Testis (tissue), 3 donors: ENCODE measurements around the gene TRAPPC3. TPM values are rescaled to one million over a fixed set of nuclear protein-coding genes. Genes with fewer than 3 reads are reported as not detected.

Experiments
- DNase-seq: peaks from one replicate; pipeline ENCODE4 v3.0.0-alpha.2; 2019
- H3K27ac ChIP-seq, 2 donors: fragments of 200-600 bp; sonication (generic); one replicate each; pipeline ENCODE4 v1.5.1; 2019
- H3K27me3 ChIP-seq: fragments of 200-600 bp; sonication (generic); one replicate; pipeline ENCODE4 v1.5.1; 2019
- H3K36me3 ChIP-seq: fragments of 200-600 bp; sonication (generic); one replicate; pipeline ENCODE4 v1.5.1; 2017; ENCODE audit warnings: low read depth; ENCODE audit errors: missing control alignments
- H3K4me1 ChIP-seq: fragments of 200-600 bp; sonication (generic); one replicate; pipeline ENCODE4 v1.5.1; 2019
- H3K4me3 ChIP-seq, 2 donors: fragments of 200-600 bp; sonication (generic); one replicate each; pipeline ENCODE4 v1.5.1; 2017 to 2019
- H3K9me3 ChIP-seq: fragments of 200-600 bp; sonication (generic); one replicate; pipeline ENCODE4 v1.5.1; 2017
- CTCF ChIP-seq, 3 experiments: fragments of 450-650 bp in 2 of 3; fragments of 200-600 bp in 1 of 3; sonication (generic) in 1 of 3; IDR thresholded peaks; one replicate each; pipeline ENCODE4 v1.5.1; 2016 to 2019; ENCODE audit warnings: antibody characterized with exemption in 3 of 3, mild to moderate bottlenecking in 2 of 3, moderate library complexity in 1 of 3
- POLR2A ChIP-seq: fragments of 450-650 bp; IDR thresholded peaks from one replicate; pipeline ENCODE4 v1.6.1; 2017; ENCODE audit warnings: antibody characterized with exemption, mild to moderate bottlenecking, moderate library complexity
- WGBS, 2 donors: methylation state at CpG; one replicate each; pipeline ENCODE4 v1.1.5; 2018; 5-methylcytosine and 5-hydroxymethylcytosine counted together
- intact Hi-C: fragments of 100-400 bp; cut with DNase I; formaldehyde crosslinking; loops from one replicate; pipeline ENCODE4 v1.15.1; 2023; ENCODE audit warnings: low total_unique reads
- polyA plus RNA-seq: library from polyadenylated mRNA; stranded (reverse); fragments of 350-450 nt; fragmentation: Illumina TruSeq; extraction: RNeasy Lipid Tissue Mini Kit (QIAGEN cat#74804); gene quantifications from one replicate; pipeline ENCODE4 v1.2.3, GENCODE V29; 2014; ENCODE audit warnings: low read depth, low replicate concordance; ENCODE audit not compliant: insufficient read depth
- total RNA-seq, 2 donors: library from RNA; depleted of rRNA; stranded (reverse); fragments of >200 nt; gene quantifications; one replicate each; pipeline ENCODE4 v1.2.3, GENCODE V29; 2016

TRAPPC3 gene
- total and polyA plus RNA-seq, 3 donors from 2014 or later: 109 to 146 (median 111) TPM

GRCh38 chr1:36125129-36125991 is 23.9 kb downstream of the TRAPPC3 start, which contains the start of gene COL8A2:
Gene COL8A2 (minus strand): TSS chr1:36125222. CDS start chr1:36100242, 24,980 bp downstream.
- intact Hi-C loops: no loop called here
- Histone ChIP-seq H3K4me1 (peaks cover 4% of the 10 kb centered on the region), H3K36me3 (no peaks in the 10 kb centered on the region), H3K27ac (no peak within 1 kb of the TSS), H3K9me3 (no peaks in the 10 kb centered on the region), H3K27me3 (no peaks in the 10 kb centered on the region), H3K4me3 (peak within 1 kb of the TSS; percentile 16 to 56)
- DNase-seq: peak; percentile 35
- 4 to 15% methylated on average over 10 to 51 of the region's 77 CpGs for WGBS, 2 donors
- TF ChIP-seq CTCF (IDR thresholded peaks at IDR 0.05): no peak
- no peak for TF ChIP-seq POLR2A

- intact Hi-C loops: no loop called here
- Histone ChIP-seq H3K9me3 (no peaks in the 10 kb centered on the region), H3K27me3 (no peaks in the 10 kb centered on the region), H3K4me1 (peaks cover 10% of the 10 kb centered on the region), H3K36me3 (no peaks in the 10 kb centered on the region), H3K27ac (no peak overlapping the region), H3K4me3 (peak overlapping the region in 1 of 2 donors; percentile 16)
- TF ChIP-seq CTCF (IDR thresholded peaks at IDR 0.05) (no peak), POLR2A (no peak)
- WGBS, 2 donors: 23 to 29% methylated on average over 34 to 35 of the region's 42 CpGs
- DNase-seq: no peak
Observed at GRCh38 chr1:36124404-36125128, 24.7 kb downstream of the TRAPPC3 start.

GRCh38 chr1:36123356-36123755 is 25.9 kb downstream of the TRAPPC3 start:
- no peak overlapping the region for H3K27ac ChIP-seq
- no peak for DNase-seq
- 59 to 84% methylated on average over 8 of the region's 8 CpGs for WGBS, 2 donors
- no peaks in the 10 kb centered on the region for H3K27me3 ChIP-seq
- no peaks in the 10 kb centered on the region for H3K36me3 ChIP-seq
- no peak overlapping the region for H3K4me3 ChIP-seq
- TF ChIP-seq POLR2A (no peak), CTCF (IDR thresholded peaks at IDR 0.05) (no peak)
- H3K9me3 ChIP-seq: no peaks in the 10 kb centered on the region
- H3K4me1 ChIP-seq: peaks cover 14% of the 10 kb centered on the region
- intact Hi-C loops: no loop called here

- WGBS, 2 donors: 89 to 91% methylated on average over 12 of the region's 12 CpGs
- no peak overlapping the region for H3K4me3 ChIP-seq
- no peaks in the 10 kb centered on the region for H3K27me3 ChIP-seq
- H3K36me3 ChIP-seq: no peaks in the 10 kb centered on the region
- TF ChIP-seq CTCF (IDR thresholded peaks at IDR 0.05) (no peak), POLR2A (no peak)
- H3K27ac ChIP-seq: no peak overlapping the region
- no peak for DNase-seq
- H3K9me3 ChIP-seq: no peaks in the 10 kb centered on the region
- H3K4me1 ChIP-seq: peaks cover 14% of the 10 kb centered on the region
- intact Hi-C loops: no loop called here
Observed at GRCh38 chr1:36122062-36123030, 26.9 kb downstream of the TRAPPC3 start.
